CD14-positive monocyte (primary cell): Measurements from ENCODE around the gene TACC2. TPM values are rescaled to one million over a fixed set of nuclear protein-coding genes. Genes with fewer than 3 reads are reported as not detected.

Experiments used
- DNase-seq, 3 donors: peaks; one replicate each; pipeline ENCODE4 v3.0.0-alpha.2; 2011 to 2022
- H2AFZ ChIP-seq: 2 replicates; pipeline ENCODE4 v1.6.0; 2012; ENCODE audit warnings: mild to moderate bottlenecking, low read depth, low read length, inconsistent platforms; ENCODE audit not compliant: insufficient read depth, poor library complexity, severe bottlenecking
- H3K27ac ChIP-seq, 2 donors: 1 replicate in 1 of 2; 2 replicates in 1 of 2; pipeline ENCODE4 v1.5.1; 2012 to 2013; ENCODE audit warnings: low read length in 2 of 2, control low read depth in 1 of 2, inconsistent platforms in 1 of 2, low read depth in 1 of 2, mild to moderate bottlenecking in 1 of 2
- H3K27me3 ChIP-seq, 2 donors: one replicate each; pipeline versions ENCODE4 v1.6.0 to v1.6.1; 2011 to 2013; ENCODE audit warnings: low read length in 2 of 2; ENCODE audit not compliant: control insufficient read depth in 2 of 2, insufficient read depth in 2 of 2
- H3K36me3 ChIP-seq, 2 donors: replicated peaks in 1 of 2; 1 replicate in 1 of 2; 2 replicates in 1 of 2; pipeline versions ENCODE4 v1.5.1 to v1.6.1; 2012 to 2013; ENCODE audit warnings: low read length in 2 of 2, control low read depth in 1 of 2, inconsistent platforms in 1 of 2, mild to moderate bottlenecking in 1 of 2; ENCODE audit not compliant: insufficient read depth in 2 of 2, control insufficient read depth in 1 of 2
- H3K4me1 ChIP-seq, 2 donors: 1 replicate in 1 of 2; 2 replicates in 1 of 2; pipeline versions ENCODE4 v1.5.1 to v1.6.1; 2012 to 2013; ENCODE audit warnings: low read length in 2 of 2, control low read depth in 1 of 2, inconsistent platforms in 1 of 2, mild to moderate bottlenecking in 1 of 2, moderate library complexity in 1 of 2; ENCODE audit not compliant: insufficient read depth in 2 of 2, control insufficient read depth in 1 of 2
- H3K4me2 ChIP-seq: replicated peaks from 2 replicates; pipeline ENCODE3; 2012; ENCODE audit warnings: low read length, moderate library complexity, mild to moderate bottlenecking; ENCODE audit not compliant: poor library complexity, severe bottlenecking; ENCODE audit errors: extremely low read depth
- H3K4me3 ChIP-seq, 3 experiments: fragments of 200-600 bp in 1 of 3; sonication (generic) in 1 of 3; replicated peaks in 1 of 3; 1 replicate in 2 of 3; 2 replicates in 1 of 3; pipeline ENCODE4 v1.5.1; 2011 to 2013; ENCODE audit warnings: low read length in 3 of 3, mild to moderate bottlenecking in 3 of 3, control low read depth in 2 of 3, low read depth in 2 of 3, inconsistent platforms in 1 of 3, moderate library complexity in 1 of 3
- H3K79me2 ChIP-seq: 2 replicates; pipeline ENCODE4 v1.6.0; 2012; ENCODE audit warnings: mild to moderate bottlenecking, control low read depth, inconsistent platforms, low read length, moderate library complexity; ENCODE audit not compliant: insufficient read depth
- H3K9ac ChIP-seq: 2 replicates; pipeline ENCODE4 v1.6.0; 2017; ENCODE audit warnings: low read length, mild to moderate bottlenecking; ENCODE audit not compliant: insufficient read depth, poor library complexity, severe bottlenecking
- H3K9me3 ChIP-seq, 2 donors: replicated peaks in 1 of 2; 1 replicate in 1 of 2; 2 replicates in 1 of 2; pipeline versions ENCODE4 v1.5.1 to v1.6.1; 2012 to 2013; ENCODE audit warnings: low read length in 2 of 2, control low read depth in 1 of 2; ENCODE audit not compliant: control insufficient read depth in 1 of 2, insufficient read depth in 1 of 2
- H4K20me1 ChIP-seq: 2 replicates; pipeline ENCODE4 v1.6.0; 2012; ENCODE audit warnings: mild to moderate bottlenecking, low read length, control low read depth, moderate library complexity; ENCODE audit not compliant: insufficient read depth
- H3K27ac Mint-ChIP-seq, 7 donors: one replicate each; pipeline ENCODE4 v1.8.0; 2020; ENCODE audit warnings: mild to moderate bottlenecking in 7 of 7, mixed read lengths in 7 of 7, moderate library complexity in 6 of 7, inconsistent platforms in 2 of 7
- H3K27me3 Mint-ChIP-seq, 3 donors: one replicate each; pipeline ENCODE4 v1.8.0; 2021 to 2022; ENCODE audit warnings: low read depth in 3 of 3, mild to moderate bottlenecking in 3 of 3, mixed read lengths in 3 of 3, moderate library complexity in 3 of 3, inconsistent platforms in 1 of 3
- H3K36me3 Mint-ChIP-seq, 2 donors: one replicate each; pipeline ENCODE4 v1.8.0; 2020; ENCODE audit warnings: mixed read lengths in 2 of 2, inconsistent platforms in 1 of 2, mild to moderate bottlenecking in 1 of 2
- H3K4me1 Mint-ChIP-seq: one replicate; pipeline ENCODE4 v1.8.0; 2020; ENCODE audit warnings: mild to moderate bottlenecking, mixed read lengths
- H3K4me3 Mint-ChIP-seq, 2 donors: one replicate each; pipeline ENCODE4 v1.8.0; 2020; ENCODE audit warnings: mild to moderate bottlenecking in 2 of 2, mixed read lengths in 2 of 2, moderate library complexity in 1 of 2
- H3K9me3 Mint-ChIP-seq, 7 donors: one replicate each; pipeline ENCODE4 v1.8.0; 2020 to 2022; ENCODE audit warnings: mixed read lengths in 7 of 7, mild to moderate bottlenecking in 6 of 7, moderate library complexity in 6 of 7, inconsistent platforms in 2 of 7
- CTCF ChIP-seq: fragments of 200-600 bp; IDR thresholded peaks from one replicate; pipeline ENCODE4 v1.8.0; 2022; ENCODE audit warnings: antibody characterized with exemption, mild to moderate bottlenecking
- WGBS: methylation state at CpG from one replicate; pipeline ENCODE4 v1.1.5; 2013; ENCODE audit warnings: missing lambda C conversion rate; ENCODE audit not compliant: insufficient coverage; 5-methylcytosine and 5-hydroxymethylcytosine counted together
- intact Hi-C, 2 donors: fragments of 100-400 bp; cut with micrococcal nuclease; formaldehyde crosslinking; loops; one replicate each; pipeline versions ENCODE4 v1.15.0 to v1.15.1; 2023
- polyA plus RNA-seq, 3 donors: library from polyadenylated mRNA; depleted of rRNA in 1 of 3; unstranded in 2 of 3; stranded (reverse) in 1 of 3; fragments of 300-500 nt in 2 of 3; fragments of >200 nt in 1 of 3; fragmentation: Illumina TruSeq in 2 of 3; gene quantifications; 1 replicate in 2 of 3; 2 replicates in 1 of 3; pipeline ENCODE4 v1.2.3, GENCODE V29; 2012 to 2021

Gene TACC2
- polyA plus RNA-seq, 3 donors = 0.03 TPM; not detected in 2

- Histone ChIP-seq H3K36me3 (no peaks in the 10 kb centered on the region), H2AFZ (no peak overlapping the region), H3K27ac (no peak overlapping the region), H3K4me2 (no peak overlapping the region), H3K79me2 (no peaks in the 10 kb centered on the region), H3K9ac (no peak overlapping the region), H3K9me3 (no peaks in the 10 kb centered on the region), H3K4me1 (no peaks in the 10 kb centered on the region), H4K20me1 (no peaks in the 10 kb centered on the region), H3K4me3 (no peak overlapping the region), H3K27me3 (no peaks in the 10 kb centered on the region)
- 84% methylated on average over 4 of the region's 8 CpGs for WGBS
- H3K9me3 Mint-ChIP-seq = no peaks in the 10 kb centered on the region
- H3K4me1 Mint-ChIP-seq = no peaks in the 10 kb centered on the region
- no peaks in the 10 kb centered on the region for H3K36me3 Mint-ChIP-seq
- H3K27ac Mint-ChIP-seq = no peak overlapping the region
- DNase-seq = no peak
- TF ChIP-seq CTCF = no peak
- H3K4me3 Mint-ChIP-seq = no peak overlapping the region
- H3K27me3 Mint-ChIP-seq = peaks cover 3 to 8% (median 7%) of the 10 kb centered on the region in 3 donors
- intact Hi-C loops = loop anchor here (5.0 to 10.0 kb wide), 3 partner anchors 141 to 271 kb away; partner anchors contain the start of gene DMBT1 (in 1 of the 2)
Observed at GRCh38 chr10:122296363-122297120, 307.6 kb downstream of the TACC2 start.

DNA sequence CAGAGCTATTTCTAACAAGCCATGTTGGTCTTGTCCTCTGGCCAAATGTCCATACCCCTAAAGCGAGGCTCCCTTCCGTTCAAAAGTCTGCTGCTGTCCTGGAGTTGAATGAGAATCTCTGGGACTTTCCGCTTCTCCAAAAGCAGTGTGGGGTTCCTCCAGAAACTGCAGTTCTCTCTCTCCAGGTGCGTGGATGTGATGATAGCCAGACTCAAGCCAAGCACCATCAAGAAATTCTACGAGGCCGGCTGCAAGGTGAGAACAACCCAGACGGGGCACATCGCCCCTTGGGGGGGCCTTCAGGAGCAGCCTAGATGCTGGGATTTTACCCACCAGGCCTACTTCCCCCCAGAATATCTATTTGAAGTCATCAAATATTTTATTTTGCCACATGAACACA, 308.6 kb downstream of the TACC2 start:
- no peak for TF ChIP-seq CTCF
- peaks cover 3 to 9% (median 8%) of the 10 kb centered on the region in 3 donors for H3K27me3 Mint-ChIP-seq
- 88% methylated on average over 7 of the region's 8 CpGs for WGBS
- H3K4me3 Mint-ChIP-seq = no peak overlapping the region
- Histone ChIP-seq H3K27ac (no peak overlapping the region), H3K9ac (no peak overlapping the region), H3K4me1 (no peaks in the 10 kb centered on the region), H2AFZ (no peak overlapping the region), H3K4me3 (no peak overlapping the region), H3K36me3 (no peaks in the 10 kb centered on the region), H3K4me2 (no peak overlapping the region), H3K27me3 (no peaks in the 10 kb centered on the region), H4K20me1 (no peaks in the 10 kb centered on the region), H3K79me2 (no peaks in the 10 kb centered on the region), H3K9me3 (no peaks in the 10 kb centered on the region)
- no peaks in the 10 kb centered on the region for H3K36me3 Mint-ChIP-seq
- DNase-seq = no peak
- H3K4me1 Mint-ChIP-seq = no peaks in the 10 kb centered on the region
- intact Hi-C loops = loop anchor here (5.0 to 10.0 kb wide), 3 partner anchors 140 to 270 kb away; partner anchors contain the start of gene DMBT1 (in 1 of the 2)
- no peak overlapping the region for H3K27ac Mint-ChIP-seq
- H3K9me3 Mint-ChIP-seq = no peaks in the 10 kb centered on the region
